Measurements from ENCODE around the gene ZNF540. TPM values are rescaled to one million over a fixed set of nuclear protein-coding genes. Genes with fewer than 3 reads are reported as not detected.

ZNF540 gene
- total and polyA plus RNA-seq, 2 of the 8 experiments (the other 6 are each of a cell fraction or from before 2014, with no cell fraction given): 0.15 to 0.17 TPM

GRCh38 chr19:37654118-37654517, 59.4 kb downstream of the ZNF540 start:
- H3K4me1 ChIP-seq (replicated peaks in 1 of 4; ENCODE audit: control insufficient read depth in 3 of 4, insufficient read depth in 4 of 4, low read length in 3 of 4): peaks cover 0 to 2% (median 0%) of the 10 kb centered on the region in 4 experiments; a peak in 2 of 7 replicates
- DNase-seq (ENCODE audit: low read depth in 1 of 2, low spot score in 2 of 2) (no peak), FAIRE-seq (no peak)
- H3K4me2 ChIP-seq (ENCODE audit: insufficient read depth in 1 of 2, low read depth in 2 of 2, low read length in 2 of 2): peak overlapping the region; percentile 85 to 89
- no peaks in the 10 kb centered on the region for H3K36me3 ChIP-seq (ENCODE audit: control insufficient read depth in 2 of 4, insufficient read depth in 4 of 4, low read length in 3 of 4)
- H2AK5ac ChIP-seq (ENCODE audit: low read depth, low read length): no peak overlapping the region
- no peak overlapping the region for H3K4ac ChIP-seq (replicated peaks; ENCODE audit: insufficient read length, low read depth, low read length)
- no peak overlapping the region for H3K23ac ChIP-seq (ENCODE audit: insufficient read length)
- peak overlapping the region; percentile 54; the same call in 1 of the 2 replicates for H2AFZ ChIP-seq (ENCODE audit: low read length)
- H3K79me2 ChIP-seq (ENCODE audit: control insufficient read depth in 1 of 2, insufficient read depth in 2 of 2, low read length in 2 of 2): peaks cover 0 to 14% of the 10 kb centered on the region in 2 experiments; a peak in 2 of 4 replicates
- H4K20me1 ChIP-seq (replicated peaks in 1 of 2; ENCODE audit: control insufficient read depth in 1 of 2, insufficient read depth in 2 of 2, low read length in 2 of 2): no peaks in the 10 kb centered on the region
- WGBS, 2 experiments (ENCODE audit: extremely low coverage in 1 of 2, insufficient coverage in 1 of 2, insufficient read length in 1 of 2, insufficient replicate concordance in 2 of 2, low coverage in 1 of 2, low lambda C conversion rate in 2 of 2, missing lambda C conversion rate in 1 of 2): 71% methylated on average over 5 of the region's 5 CpGs; no CpG with 5 or more reads in 1 of the 2 experiments
- H3K14ac ChIP-seq (ENCODE audit: insufficient read length): no peak overlapping the region
- H3K56ac ChIP-seq (replicated peaks; ENCODE audit: insufficient read length, low read depth, low read length): no peak overlapping the region
- POLR2A ChIA-PET (ENCODE audit: partially characterized antibody): interaction anchor here (1.3 kb wide), 1 partner anchor 147 kb away, joined by 9 read pairs; the partner anchor contains the start of gene ZNF793
- H4K91ac ChIP-seq (replicated peaks; ENCODE audit: insufficient read length, low read length): no peak overlapping the region
- no peak overlapping the region for H2BK12ac ChIP-seq (ENCODE audit: low read depth, low read length)
- H2BK120ac ChIP-seq (replicated peaks; ENCODE audit: low read depth, low read length): no peak overlapping the region
- no peaks in the 10 kb centered on the region for H3K79me1 ChIP-seq (ENCODE audit: low read depth, low read length)
- H3K27me3 ChIP-seq (replicated peaks in 1 of 4; ENCODE audit: control insufficient read depth in 3 of 4, extremely low read depth in 1 of 4, insufficient read depth in 3 of 4, low read length in 3 of 4): no peaks in the 10 kb centered on the region
- H3K9me3 ChIP-seq (ENCODE audit: insufficient read depth in 2 of 2, low read depth in 1 of 2, low read length in 1 of 2): no peaks in the 10 kb centered on the region
- H3K27ac ChIP-seq (ENCODE audit: low read depth, low read length): no peak overlapping the region
- CTCF ChIA-PET (ENCODE audit: partially characterized antibody): interaction anchor here (1.2 kb wide), 1 partner anchor 16 kb away, joined by 4 read pairs; no protein-coding TSS in a partner anchor
- H3K4me3 ChIP-seq (ENCODE audit: extremely low read depth in 1 of 4, insufficient read depth in 2 of 4, low read depth in 3 of 4, low read length in 4 of 4): peak overlapping the region; percentile 58 to 90 (median 75)
- no peak overlapping the region for H2BK5ac ChIP-seq (ENCODE audit: low read depth, low read length)
- H4K5ac ChIP-seq (ENCODE audit: insufficient read length, low read depth, low read length): no peak overlapping the region
- no peak overlapping the region for H2BK20ac ChIP-seq (ENCODE audit: low read length)
- no peak overlapping the region for H4K8ac ChIP-seq (ENCODE audit: extremely low read depth, insufficient read depth, low read length)
- H3K23me2 ChIP-seq (ENCODE audit: low read depth, low read length): peaks cover 12% of the 10 kb centered on the region
- H2BK15ac ChIP-seq (ENCODE audit: low read length): no peak overlapping the region
- H3K9ac ChIP-seq (replicated peaks in 1 of 4; ENCODE audit: extremely low read depth in 1 of 4, low read depth in 3 of 4, low read length in 3 of 4): peak overlapping the region in 2 of 4 experiments; percentile 19 to 62; a peak in 2 of 7 replicates
- no peak overlapping the region for H3K18ac ChIP-seq (ENCODE audit: extremely low read depth, low read length)

All from H1 (cell line).